Activated naive CD8-positive, alpha-beta T cell treated with anti-CD3 and anti-CD28 coated beads, Interleukin-2, amount 10 ng/mL, durations not matched to agents 7 days and 5 days (primary cell): ENCODE data around the gene VPS26C. TPM values are rescaled to one million over a fixed set of nuclear protein-coding genes. Genes with fewer than 3 reads are reported as not detected.
"Not testable (repeated sequence)": the region's sequence is repeated elsewhere in the genome, so short reads cannot be mapped to it uniquely, and the experiment has no call there.

ENCODE experiments used
- ATAC-seq: fragments of 150-1000 bp; cut with Tn5 transposase; one replicate; pipeline ENCODE4 v1.10.0; 2021; ENCODE audit warnings: low read depth, moderate library complexity
- POLR2A ChIA-PET: fragments of 350-600 bp; sonication (Branson Sonifier 250); formaldehyde crosslinking; loops from one replicate; lab custom pipeline; 2021; ENCODE audit warnings: antibody characterized with exemption; lab: Charles Lee
- DNase-seq: peaks from one replicate; pipeline ENCODE4 v3.0.0; 2021
- H3K27ac Mint-ChIP-seq: one replicate; pipeline ENCODE4 v1.8.0; 2022; ENCODE audit warnings: mild to moderate bottlenecking, mixed read lengths
- H3K27me3 Mint-ChIP-seq: one replicate; pipeline ENCODE4 v1.8.0; 2022; ENCODE audit warnings: mild to moderate bottlenecking, moderate library complexity, mixed read lengths
- H3K36me3 Mint-ChIP-seq: one replicate; pipeline ENCODE4 v1.8.0; 2021; ENCODE audit warnings: mild to moderate bottlenecking, mixed read lengths
- H3K4me1 Mint-ChIP-seq: one replicate; pipeline ENCODE4 v1.8.0; 2021; ENCODE audit warnings: mixed read lengths
- H3K4me3 Mint-ChIP-seq: one replicate; pipeline ENCODE4 v1.8.0; 2022; ENCODE audit warnings: mild to moderate bottlenecking, moderate library complexity, mixed read lengths
- H3K9me3 Mint-ChIP-seq: one replicate; pipeline ENCODE4 v1.8.0; 2021; ENCODE audit warnings: mixed read lengths
- total RNA-seq, 2 experiments: library from RNA; stranded (reverse); gene quantifications; one replicate each; pipeline ENCODE4 v1.2.3, GENCODE V29; 2021

VPS26C gene
- total RNA-seq, 2 experiments from 2014 or later, result 94.0 to 97.3 TPM

- ATAC-seq, result no peak
- peak overlapping the region; percentile 86 for H3K4me3 Mint-ChIP-seq
- DNase-seq, result no peak
- H3K4me1 Mint-ChIP-seq, result peaks cover 58% of the 10 kb centered on the region
- H3K27ac Mint-ChIP-seq, result peak overlapping the region; percentile 96
- peaks cover 1% of the 10 kb centered on the region for H3K9me3 Mint-ChIP-seq
- no peaks in the 10 kb centered on the region for H3K27me3 Mint-ChIP-seq
- H3K36me3 Mint-ChIP-seq, result peaks cover 54% of the 10 kb centered on the region
- POLR2A ChIA-PET, result interaction anchor here (1.0 to 4.1 kb wide), 4 partner anchors 34 to 340 kb away, joined by 3 to 41 read pairs (median 10); partner anchors contain the start of genes DYRK1A and VPS26C
Observed at GRCh38 chr21:37223804-37224345, 43.3 kb downstream of the VPS26C start.

DNA sequence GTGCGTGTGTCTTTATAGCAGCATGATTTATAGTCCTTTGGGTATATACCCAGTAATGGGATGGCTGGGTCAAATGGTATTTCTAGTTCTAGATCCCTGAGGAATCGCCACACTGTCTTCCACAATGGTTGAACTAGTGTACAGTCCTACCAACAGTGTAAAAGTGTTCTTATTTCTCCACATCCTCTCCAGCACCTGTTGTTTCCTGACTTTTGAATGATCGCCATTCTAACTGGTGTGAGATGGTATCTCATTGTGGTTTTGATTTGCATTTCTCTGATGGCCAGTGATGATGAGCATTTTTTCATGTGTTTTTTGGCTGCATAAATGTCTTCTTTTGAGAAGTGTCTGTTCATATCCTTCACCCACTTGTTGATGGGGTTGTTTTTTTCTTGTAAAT, 44.9 kb downstream of the VPS26C start:
- peak overlapping the region; percentile 86 for H3K4me3 Mint-ChIP-seq
- H3K27ac Mint-ChIP-seq, result peak overlapping the region; percentile 45
- peaks cover 60% of the 10 kb centered on the region for H3K4me1 Mint-ChIP-seq
- DNase-seq, H3K27me3 Mint-ChIP-seq, H3K9me3 Mint-ChIP-seq, ATAC-seq, POLR2A ChIA-PET: not testable (repeated sequence)
- H3K36me3 Mint-ChIP-seq, result peaks cover 46% of the 10 kb centered on the region

GRCh38 chr21:37220981-37221664, 46.0 kb downstream of the VPS26C start:
- peak; percentile 93 for DNase-seq
- peak; percentile 81 for ATAC-seq
- POLR2A ChIA-PET, result interaction anchor here (0.7 to 3.5 kb wide), 9 partner anchors 9 to 145 kb away, joined by 3 to 22 read pairs (median 5); partner anchors contain the start of genes DYRK1A and VPS26C
- Mint-ChIP-seq H3K4me1 (peaks cover 56% of the 10 kb centered on the region), H3K4me3 (peak overlapping the region; percentile 83), H3K36me3 (peaks cover 38% of the 10 kb centered on the region), H3K9me3 (peaks cover 1% of the 10 kb centered on the region), H3K27ac (peak overlapping the region; percentile 88), H3K27me3 (no peaks in the 10 kb centered on the region)

DNA sequence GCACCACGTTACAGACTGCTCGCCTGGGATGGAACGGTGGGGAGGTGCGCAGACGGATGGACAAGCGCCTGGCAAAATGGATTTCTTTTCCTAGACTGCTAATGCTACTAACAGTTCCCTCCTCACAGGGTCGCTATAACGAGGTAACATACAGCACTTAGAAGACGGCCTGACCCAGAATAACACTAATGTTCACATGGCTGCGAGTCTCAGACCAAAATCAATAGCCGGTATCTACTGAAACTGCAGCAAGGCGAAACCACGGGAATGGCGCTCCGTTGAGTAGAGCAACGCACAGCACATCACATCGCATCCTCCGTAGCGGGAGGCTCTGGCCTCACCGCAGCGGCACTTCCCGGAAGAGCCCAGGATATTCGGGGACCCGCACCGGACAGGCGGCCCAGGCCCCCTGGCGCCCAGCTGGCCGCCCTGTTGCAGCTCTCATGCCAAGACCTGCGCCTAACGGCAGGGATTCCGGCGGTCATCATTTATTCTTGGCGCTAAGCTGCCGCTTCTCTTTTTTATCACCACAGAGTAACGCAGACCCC, 46.6 kb downstream of the VPS26C start:
- no peak for DNase-seq
- Mint-ChIP-seq H3K4me1 (peaks cover 50% of the 10 kb centered on the region), H3K9me3 (peaks cover 1% of the 10 kb centered on the region), H3K27me3 (no peaks in the 10 kb centered on the region), H3K36me3 (peaks cover 33% of the 10 kb centered on the region), H3K4me3 (peak overlapping the region; percentile 83), H3K27ac (peak overlapping the region; percentile 88)
- POLR2A ChIA-PET, result interaction anchor here (0.7 to 3.5 kb wide), 9 partner anchors 10 to 146 kb away, joined by 3 to 22 read pairs (median 5); partner anchors contain the start of genes DYRK1A and VPS26C
- peak; percentile 32 for ATAC-seq

DNA sequence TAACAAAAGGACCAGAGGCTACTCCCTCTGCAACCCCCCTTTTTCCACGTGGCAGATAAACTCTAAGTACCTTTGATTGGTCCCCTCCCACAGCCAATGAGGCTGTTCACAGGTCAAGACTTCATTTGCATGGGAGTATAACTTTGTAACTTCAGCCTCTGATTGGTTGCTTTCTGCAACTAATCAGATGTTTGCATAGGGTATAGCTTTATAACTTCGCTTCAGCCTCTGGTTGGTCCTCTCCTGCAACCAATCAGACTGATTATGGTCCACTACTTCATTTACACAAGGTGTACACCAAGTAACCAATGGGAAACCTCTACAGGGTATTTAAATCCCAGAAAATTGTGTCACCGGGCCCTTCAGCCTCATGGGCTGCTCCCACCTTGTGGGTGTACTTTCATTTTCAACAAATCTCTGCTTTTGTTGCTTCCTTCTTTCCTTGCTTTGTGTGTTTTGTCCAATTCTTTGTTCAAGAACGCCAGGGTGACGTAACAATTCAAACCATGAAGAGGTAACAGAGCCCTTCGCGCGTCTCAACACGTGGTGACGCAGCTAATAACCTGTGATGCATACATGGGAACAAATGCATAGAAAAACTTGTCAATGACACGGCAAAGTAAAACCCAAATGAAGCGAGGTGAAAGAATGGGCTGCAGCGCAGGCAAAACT, 47.2 kb downstream of the VPS26C start:
- no peak for DNase-seq
- H3K36me3 Mint-ChIP-seq, result peaks cover 31% of the 10 kb centered on the region
- no peaks in the 10 kb centered on the region for H3K27me3 Mint-ChIP-seq
- peaks cover 44% of the 10 kb centered on the region for H3K4me1 Mint-ChIP-seq
- POLR2A ChIA-PET, result interaction anchor here (0.9 to 3.5 kb wide), 6 partner anchors 12 to 146 kb away, joined by 3 to 22 read pairs (median 10); partner anchors contain the start of genes DYRK1A and VPS26C
- peaks cover 1% of the 10 kb centered on the region for H3K9me3 Mint-ChIP-seq
- peak overlapping the region; percentile 83 for H3K4me3 Mint-ChIP-seq
- no peak for ATAC-seq
- H3K27ac Mint-ChIP-seq, result peak overlapping the region; percentile 88

DNA sequence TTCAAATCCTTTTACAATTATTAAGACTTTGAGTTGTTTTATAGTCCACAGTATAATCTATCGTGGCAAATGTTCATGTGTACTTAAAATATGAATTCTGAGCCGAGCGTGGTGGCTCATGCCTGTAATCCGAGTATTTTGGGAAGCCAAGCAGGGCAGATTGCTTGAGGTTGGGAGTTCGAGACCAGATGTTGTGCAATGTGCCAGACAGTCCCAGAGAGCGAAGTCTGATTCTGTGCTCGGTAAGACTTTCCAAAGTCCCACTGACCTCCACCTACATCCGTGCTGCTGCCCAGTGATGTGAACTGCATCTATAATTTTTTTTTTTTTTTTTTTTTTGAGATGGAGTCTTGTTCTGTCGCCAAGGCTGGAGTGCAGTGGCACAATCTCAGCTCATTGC, 52.2 kb downstream of the VPS26C start:
- DNase-seq (no peak), ATAC-seq (no peak)
- Mint-ChIP-seq H3K27me3 (peaks cover 4% of the 10 kb centered on the region), H3K4me1 (peaks cover 12% of the 10 kb centered on the region), H3K4me3 (no peak overlapping the region), H3K9me3 (peaks cover 3% of the 10 kb centered on the region), H3K27ac (no peak overlapping the region), H3K36me3 (peaks cover 12% of the 10 kb centered on the region)
- POLR2A ChIA-PET, result interaction anchor here (0.7 kb wide), 1 partner anchor 376 kb away, joined by 4 read pairs; no protein-coding TSS in a partner anchor

DNA sequence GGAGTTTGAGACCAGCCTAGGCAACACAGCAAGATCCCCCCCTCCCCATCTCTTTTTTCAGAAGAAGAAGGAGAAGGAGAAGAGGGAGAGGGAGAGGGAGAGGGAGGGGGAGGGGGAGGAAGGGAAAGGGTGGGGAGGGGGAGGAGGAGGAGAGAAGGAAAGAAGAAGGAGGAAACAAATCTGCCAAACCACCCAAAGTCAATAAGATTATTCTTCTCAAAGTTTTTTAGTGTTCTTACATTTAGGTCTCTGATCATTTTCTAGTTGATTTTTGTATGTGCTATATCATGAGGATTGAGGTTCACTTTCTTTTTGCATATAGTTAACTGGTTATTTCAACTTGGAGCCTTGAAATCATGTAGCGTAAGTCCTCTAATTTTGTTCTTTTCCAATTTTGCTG, 56.3 kb downstream of the VPS26C start:
- peaks cover 4% of the 10 kb centered on the region for H3K27me3 Mint-ChIP-seq
- H3K36me3 Mint-ChIP-seq, result peaks cover 8% of the 10 kb centered on the region
- peaks cover 7% of the 10 kb centered on the region for H3K9me3 Mint-ChIP-seq
- no peak overlapping the region for H3K4me3 Mint-ChIP-seq
- DNase-seq, result no peak
- no peak for ATAC-seq
- POLR2A ChIA-PET, result no interaction called here
- no peak overlapping the region for H3K27ac Mint-ChIP-seq
- H3K4me1 Mint-ChIP-seq, result peaks cover 22% of the 10 kb centered on the region

DNA sequence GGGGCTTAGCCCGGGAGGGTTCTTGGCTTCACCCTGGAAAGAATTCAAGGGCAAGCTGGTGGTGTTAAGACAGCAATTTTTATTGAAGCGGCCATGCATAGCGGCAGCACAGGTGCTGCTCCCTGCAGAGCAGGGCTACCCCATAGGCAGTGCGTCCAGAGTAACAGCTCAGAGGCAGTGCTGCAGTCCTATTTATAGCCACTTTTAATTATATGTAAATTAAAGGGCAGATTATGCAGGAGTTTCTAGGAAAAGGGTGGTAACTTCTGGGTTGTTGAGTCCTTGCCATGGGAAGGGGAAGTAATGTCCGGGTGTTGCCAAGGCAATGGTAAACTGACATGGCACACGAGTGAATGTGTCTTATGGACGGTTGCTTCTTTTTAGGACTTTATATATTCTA, 57.0 kb downstream of the VPS26C start:
- Mint-ChIP-seq H3K27ac (no peak overlapping the region), H3K27me3 (peaks cover 4% of the 10 kb centered on the region), H3K4me3 (no peak overlapping the region), H3K4me1 (peaks cover 22% of the 10 kb centered on the region), H3K9me3 (peaks cover 7% of the 10 kb centered on the region), H3K36me3 (peaks cover 8% of the 10 kb centered on the region)
- POLR2A ChIA-PET, result no interaction called here
- ATAC-seq, result no peak
- DNase-seq, result no peak

- DNase-seq, result no peak
- ATAC-seq, result no peak
- H3K4me1 Mint-ChIP-seq, result peaks cover 22% of the 10 kb centered on the region
- H3K9me3 Mint-ChIP-seq, result peaks cover 7% of the 10 kb centered on the region
- POLR2A ChIA-PET, result interaction anchor here (0.9 to 2.7 kb wide), 2 partner anchors 11 to 51 kb away, joined by 3 to 16 read pairs; no protein-coding TSS in a partner anchor
- H3K4me3 Mint-ChIP-seq, result no peak overlapping the region
- H3K36me3 Mint-ChIP-seq, result peaks cover 8% of the 10 kb centered on the region
- peak overlapping the region; percentile 91 for H3K27ac Mint-ChIP-seq
- H3K27me3 Mint-ChIP-seq, result peaks cover 4% of the 10 kb centered on the region
Observed at GRCh38 chr21:37208741-37209225, 58.4 kb downstream of the VPS26C start.

GRCh38 chr21:37208056-37208721, 58.9 kb downstream of the VPS26C start:
- Mint-ChIP-seq H3K9me3 (peaks cover 7% of the 10 kb centered on the region), H3K36me3 (peaks cover 8% of the 10 kb centered on the region), H3K27me3 (peaks cover 4% of the 10 kb centered on the region), H3K4me1 (peaks cover 22% of the 10 kb centered on the region), H3K27ac (peak overlapping the region; percentile 91), H3K4me3 (peak overlapping the region; percentile 76)
- ATAC-seq (peak; percentile 83), DNase-seq (peak; percentile 52)
- POLR2A ChIA-PET, result interaction anchor here (0.7 to 2.7 kb wide), 4 partner anchors 12 to 355 kb away, joined by 3 to 16 read pairs (median 4); partner anchors contain the start of gene DYRK1A

DNA sequence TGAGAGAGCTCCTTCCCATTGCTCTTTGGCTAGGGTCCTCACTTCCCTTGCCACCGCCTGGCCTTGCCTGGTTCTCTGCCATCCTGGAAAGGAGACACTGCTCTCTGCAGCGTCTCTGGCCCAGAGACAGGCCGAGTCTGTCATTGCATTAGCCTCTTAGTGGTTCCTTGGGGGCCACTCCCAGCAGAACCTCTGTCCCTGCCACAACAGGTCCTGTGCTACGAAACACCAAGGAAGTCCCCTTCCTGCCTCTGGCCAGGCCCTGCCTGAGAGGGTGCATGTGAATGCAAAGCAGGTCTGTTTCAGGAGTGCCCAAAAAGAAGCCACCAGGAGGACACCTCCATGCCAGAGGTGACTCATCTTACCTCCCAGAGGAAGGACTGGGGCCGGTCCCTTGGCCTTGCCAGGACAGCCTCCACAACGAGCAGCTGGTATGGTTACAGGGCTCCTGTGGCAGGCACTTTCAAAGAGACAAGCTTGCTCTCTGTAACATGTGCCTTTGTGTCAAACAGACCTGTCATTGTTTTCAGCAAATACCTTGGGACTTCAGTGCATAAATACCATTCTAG, 59.6 kb downstream of the VPS26C start:
- Mint-ChIP-seq H3K36me3 (peaks cover 12% of the 10 kb centered on the region), H3K27me3 (peaks cover 2% of the 10 kb centered on the region), H3K9me3 (peaks cover 5% of the 10 kb centered on the region), H3K27ac (peak overlapping the region; percentile 91), H3K4me3 (peak overlapping the region; percentile 76), H3K4me1 (peaks cover 22% of the 10 kb centered on the region)
- peak; percentile 62 for ATAC-seq
- DNase-seq, result peak; percentile 49
- POLR2A ChIA-PET, result interaction anchor here (0.7 to 2.7 kb wide), 4 partner anchors 12 to 356 kb away, joined by 3 to 16 read pairs (median 4); partner anchors contain the start of gene DYRK1A

- no peak for DNase-seq
- Mint-ChIP-seq H3K27me3 (peaks cover 2% of the 10 kb centered on the region), H3K36me3 (peaks cover 14% of the 10 kb centered on the region), H3K4me3 (no peak overlapping the region), H3K4me1 (peaks cover 22% of the 10 kb centered on the region), H3K9me3 (peaks cover 4% of the 10 kb centered on the region), H3K27ac (no peak overlapping the region)
- ATAC-seq, result no peak
- POLR2A ChIA-PET, result interaction anchor here (2.7 kb wide), 1 partner anchor 13 kb away, joined by 16 read pairs; no protein-coding TSS in a partner anchor
Observed at GRCh38 chr21:37206496-37206895, 60.6 kb downstream of the VPS26C start.
